CD4-positive, alpha-beta T cell treated with Interleukin-2 at 100 ng/mL for 4 hours (primary cell): Measurements from ENCODE around the gene DERL3.

Source experiments
- DNase-seq: peaks from one replicate; pipeline ENCODE4 v3.0.0-alpha.2; 2020; ENCODE audit warnings: low spot score

DERL3 gene

GRCh38 chr22:23801886-23802377 is 36.9 kb downstream of the DERL3 start:
- no peak for DNase-seq

GRCh38 chr22:23801238-23801821 is 37.5 kb downstream of the DERL3 start:
- DNase-seq, result no peak

GRCh38 chr22:23800297-23801237 is 38.2 kb downstream of the DERL3 start:
- DNase-seq, result no peak

GRCh38 chr22:23796461-23796860 is 42.3 kb downstream of the DERL3 start:
- no peak for DNase-seq

DNA sequence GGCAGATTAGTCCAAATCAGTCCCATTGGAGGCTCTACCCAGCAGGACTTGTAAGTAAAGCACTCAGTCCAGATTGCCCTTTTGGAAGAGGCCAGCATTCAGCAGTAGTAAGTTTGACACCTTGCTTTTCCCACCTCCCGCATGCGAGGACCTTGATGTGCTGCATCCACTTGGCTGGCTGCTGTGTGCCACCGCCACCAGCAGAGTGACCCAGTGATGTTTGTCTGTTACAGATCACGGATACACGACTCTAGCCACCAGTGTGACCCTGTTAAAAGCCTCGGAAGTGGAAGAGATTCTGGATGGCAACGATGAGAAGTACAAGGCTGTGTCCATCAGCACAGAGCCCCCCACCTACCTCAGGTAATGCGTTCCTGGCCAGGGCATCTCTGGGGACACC is 45.5 kb downstream of the DERL3 start:
- DNase-seq, result no peak

- DNase-seq, result no peak
These were observed 46.8 kb downstream of the DERL3 start for GRCh38 chr22:23791738-23792645.

GRCh38 chr22:23790819-23791737 is 47.7 kb downstream of the DERL3 start:
- no peak for DNase-seq

DNA sequence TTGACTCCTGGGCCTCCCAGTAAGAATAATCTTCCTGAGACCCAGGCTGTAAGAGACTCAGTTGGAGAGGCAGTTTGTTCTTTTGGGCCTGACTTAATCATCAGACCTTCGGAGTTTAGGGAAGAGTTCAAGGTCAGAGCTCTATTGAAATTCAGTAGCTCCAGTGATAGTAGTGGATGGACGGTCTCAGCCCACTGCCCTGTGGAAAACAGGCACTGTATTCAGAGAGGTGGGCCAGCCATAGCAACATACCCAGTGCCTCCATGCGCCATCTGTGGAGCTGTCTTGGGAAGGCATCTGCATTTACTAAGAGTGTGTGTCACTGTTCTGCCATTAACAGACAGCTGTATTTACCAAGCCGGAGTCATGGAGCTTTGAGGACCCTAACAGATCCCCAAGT is 49.2 kb downstream of the DERL3 start:
- DNase-seq, result no peak

DNA sequence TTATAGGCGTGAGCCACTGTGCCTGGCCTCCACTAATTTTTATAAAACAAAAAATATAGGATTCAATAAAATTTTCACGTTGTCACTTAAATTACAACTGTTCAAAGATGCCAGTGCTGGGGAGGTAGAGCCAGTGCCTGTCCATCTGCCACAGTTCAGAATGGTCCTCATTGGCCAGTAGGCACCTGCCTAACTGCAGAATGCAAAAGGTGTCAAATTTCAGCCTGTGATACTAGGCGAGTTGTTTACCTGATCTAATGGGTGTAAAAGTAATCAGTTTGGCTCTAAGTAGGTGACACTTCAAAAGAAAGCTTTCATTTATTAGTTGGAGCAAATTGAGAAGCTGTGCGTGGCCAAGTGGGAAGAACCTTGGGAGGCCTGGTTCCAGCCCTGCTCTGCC is 49.7 kb downstream of the DERL3 start:
- no peak for DNase-seq

- no peak for DNase-seq
These were observed 50.9 kb downstream of the DERL3 start for GRCh38 chr22:23787910-23788309.

DNA sequence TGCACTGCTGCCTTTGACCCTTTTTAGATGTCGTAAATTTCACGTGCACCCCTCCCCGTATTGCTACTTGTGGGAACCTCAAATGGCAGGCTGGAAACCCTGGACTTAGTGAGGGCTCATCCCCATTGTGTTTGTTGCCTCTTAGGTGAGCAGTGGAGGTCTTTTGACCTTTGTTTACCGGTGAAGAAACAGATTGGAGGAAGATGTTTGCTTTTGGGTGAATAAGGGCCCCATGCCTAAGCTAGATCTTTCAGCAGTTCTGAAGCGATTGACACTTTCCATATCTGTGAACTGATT is 51.3 kb downstream of the DERL3 start:
- no peak for DNase-seq

GRCh38 chr22:23786752-23787599 is 51.8 kb downstream of the DERL3 start, which contains the start of gene SMARCB1:
Gene SMARCB1, plus strand, starts transcription at chr22:23786966. Its CDS starts 204 bp downstream, at chr22:23787170.
- DNase-seq, result peak; percentile 90

DNA sequence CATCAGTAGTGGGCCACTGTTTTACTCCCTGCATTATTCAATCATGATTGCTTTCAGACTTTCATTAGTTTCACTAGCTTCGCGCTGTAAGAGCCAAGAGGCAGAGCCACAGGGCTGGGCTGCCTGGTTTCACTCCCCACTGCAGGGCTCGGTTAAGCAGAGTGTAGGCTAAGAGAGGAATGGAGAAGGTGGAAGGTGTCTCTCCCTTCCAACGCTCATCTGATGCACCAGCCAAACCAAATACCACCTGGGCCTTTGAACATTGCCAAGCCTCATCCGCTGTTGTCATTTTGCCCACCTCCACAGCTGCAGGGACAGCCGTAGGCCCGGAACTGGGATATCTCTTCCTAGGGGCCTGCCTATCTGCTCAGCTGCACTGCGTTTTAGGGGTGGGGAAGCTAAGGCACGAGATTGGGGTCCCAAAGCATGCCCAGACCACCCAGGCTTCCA is 52.5 kb downstream of the DERL3 start:
- DNase-seq, result no peak
